ENCODE measurements around the gene UNC13A. TPM values are rescaled to one million over a fixed set of nuclear protein-coding genes. Genes with fewer than 3 reads are reported as not detected.
A peak's percentile ranks its signal among the peaks of the same experiment; 100 is the strongest.

UNC13A gene
- total RNA-seq, 6 donors from 2014 or later = under 0.01 to 0.54 (median 0.33) TPM; not detected in 1

- Histone ChIP-seq H3K4me1 (no peaks in the 10 kb centered on the region), H3K36me3 (no peaks in the 10 kb centered on the region), H3K27me3 (no peaks in the 10 kb centered on the region), H3K27ac (no peak overlapping the region), H3K9me3 (no peaks in the 10 kb centered on the region), H3K4me3 (no peak overlapping the region)
- no peak for DNase-seq
- TF ChIP-seq POLR2AphosphoS5 (IDR thresholded peaks at IDR 0.05) (no peak), POLR2A (IDR thresholded peaks at IDR 0.05) (no peak), EP300 (IDR thresholded peaks at IDR 0.05) (no peak)
- TF ChIP-seq, protein P1, sequence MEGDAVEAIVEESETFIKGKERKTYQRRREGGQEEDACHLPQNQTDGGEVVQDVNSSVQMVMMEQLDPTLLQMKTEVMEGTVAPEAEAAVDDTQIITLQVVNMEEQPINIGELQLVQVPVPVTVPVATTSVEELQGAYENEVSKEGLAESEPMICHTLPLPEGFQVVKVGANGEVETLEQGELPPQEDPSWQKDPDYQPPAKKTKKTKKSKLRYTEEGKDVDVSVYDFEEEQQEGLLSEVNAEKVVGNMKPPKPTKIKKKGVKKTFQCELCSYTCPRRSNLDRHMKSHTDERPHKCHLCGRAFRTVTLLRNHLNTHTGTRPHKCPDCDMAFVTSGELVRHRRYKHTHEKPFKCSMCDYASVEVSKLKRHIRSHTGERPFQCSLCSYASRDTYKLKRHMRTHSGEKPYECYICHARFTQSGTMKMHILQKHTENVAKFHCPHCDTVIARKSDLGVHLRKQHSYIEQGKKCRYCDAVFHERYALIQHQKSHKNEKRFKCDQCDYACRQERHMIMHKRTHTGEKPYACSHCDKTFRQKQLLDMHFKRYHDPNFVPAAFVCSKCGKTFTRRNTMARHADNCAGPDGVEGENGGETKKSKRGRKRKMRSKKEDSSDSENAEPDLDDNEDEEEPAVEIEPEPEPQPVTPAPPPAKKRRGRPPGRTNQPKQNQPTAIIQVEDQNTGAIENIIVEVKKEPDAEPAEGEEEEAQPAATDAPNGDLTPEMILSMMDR (IDR thresholded peaks at IDR 0.05) = no peak
- peak in 1 of 2 donors; percentile 17 for ATAC-seq (ENCODE audit: low FRiP score in 2 of 2)
- WGBS, 2 donors = 66 to 72% methylated on average over 2 to 9 of the region's 9 CpGs
These were observed 33.2 kb downstream of the UNC13A start for GRCh38 chr19:17654993-17655392.

DNA sequence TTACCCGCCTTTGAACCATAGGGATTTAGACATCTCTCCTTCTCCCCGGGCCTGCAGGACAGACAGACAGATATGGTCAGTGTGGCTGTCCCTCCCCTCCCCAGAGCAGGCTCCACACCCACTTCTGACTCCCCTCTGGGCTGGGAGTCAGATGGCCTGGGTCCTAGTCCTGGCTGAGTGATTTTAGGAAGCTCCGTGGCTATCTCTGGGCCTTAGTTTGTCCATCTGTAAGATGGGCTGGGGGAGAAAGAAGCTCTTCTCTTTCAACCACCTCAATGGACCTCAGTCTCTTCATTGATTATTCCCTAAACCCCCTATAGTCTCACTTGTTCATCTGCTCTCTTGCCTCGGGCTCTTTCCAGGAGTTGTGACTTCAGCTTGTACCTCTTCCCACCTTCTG, 35.5 kb downstream of the UNC13A start:
- Histone ChIP-seq H3K9me3 (no peaks in the 10 kb centered on the region), H3K27me3 (peaks cover 0 to 6% (median 0%) of the 10 kb centered on the region in 4 donors), H3K36me3 (no peaks in the 10 kb centered on the region), H3K4me3 (no peak overlapping the region), H3K27ac (no peak overlapping the region), H3K4me1 (no peaks in the 10 kb centered on the region)
- ATAC-seq (ENCODE audit: low FRiP score in 2 of 2) (no peak), DNase-seq (no peak)
- WGBS, 2 donors = 82 to 85% methylated on average over 4 of the region's 4 CpGs
- TF ChIP-seq POLR2AphosphoS5 (IDR thresholded peaks at IDR 0.05) (no peak), POLR2A (IDR thresholded peaks at IDR 0.05) (no peak), EP300 (IDR thresholded peaks at IDR 0.05) (no peak)
- TF ChIP-seq, protein P1 (IDR thresholded peaks at IDR 0.05) = no peak

DNA sequence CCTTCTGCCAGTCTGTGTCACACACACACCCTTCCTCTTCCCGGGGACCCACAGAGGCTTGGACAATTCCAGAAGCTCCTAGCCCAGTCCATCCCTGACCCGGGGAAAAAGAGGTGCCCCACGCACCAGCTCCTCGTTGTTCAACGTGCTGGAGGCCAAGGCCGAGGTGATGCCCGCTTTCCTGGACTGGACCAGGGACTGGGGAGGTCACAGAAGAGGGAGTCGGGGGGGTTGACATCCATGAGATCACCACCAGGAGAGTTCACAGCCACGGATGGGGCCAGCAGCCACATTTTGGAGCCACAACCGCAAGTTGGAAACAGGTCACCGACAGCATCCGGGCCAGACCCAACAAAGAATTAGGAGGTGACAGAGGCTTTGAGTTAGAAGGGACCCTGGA, 39.4 kb downstream of the UNC13A start:
- no peak for TF ChIP-seq POLR2A (IDR thresholded peaks at IDR 0.05)
- no peak for TF ChIP-seq POLR2AphosphoS5 (IDR thresholded peaks at IDR 0.05)
- no peak for TF ChIP-seq EP300 (IDR thresholded peaks at IDR 0.05)
- TF ChIP-seq, protein P1 (IDR thresholded peaks at IDR 0.05) = no peak

DNA sequence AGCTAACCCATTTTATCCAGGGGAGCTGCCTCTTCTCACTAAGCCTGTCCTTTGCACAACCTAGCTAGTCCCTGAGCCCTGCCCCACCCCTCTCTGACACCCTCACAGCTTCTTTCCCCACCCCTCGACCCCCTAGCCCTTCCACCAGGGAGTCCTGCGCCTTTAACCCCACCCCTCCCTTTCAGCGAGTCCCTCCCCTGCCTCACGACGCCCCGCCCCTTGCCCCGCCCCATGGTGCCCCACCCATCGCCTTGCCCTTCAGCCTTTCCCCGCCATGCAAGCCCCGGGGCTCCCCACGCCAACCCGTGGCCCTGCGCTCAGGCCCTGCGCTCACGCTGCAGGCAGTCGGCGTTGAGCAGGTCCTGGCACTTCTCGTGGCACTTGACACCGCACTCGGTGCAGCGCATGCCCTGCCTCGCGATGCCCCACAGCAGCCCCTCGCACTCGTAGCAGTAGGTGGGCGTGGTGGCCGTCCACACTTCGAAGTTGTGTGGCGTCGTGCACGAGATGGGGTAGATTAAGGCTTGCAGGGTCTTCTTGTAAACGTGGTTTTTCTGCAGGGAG, 40.0 kb downstream of the UNC13A start:
- DNase-seq = peak in 1 of 2 donors; percentile 63
- no peak for TF ChIP-seq POLR2AphosphoS5 (IDR thresholded peaks at IDR 0.05)
- TF ChIP-seq, protein P1 (IDR thresholded peaks at IDR 0.05) = no peak
- TF ChIP-seq POLR2A (IDR thresholded peaks at IDR 0.05) = no peak
- no peaks in the 10 kb centered on the region for H3K36me3 ChIP-seq
- no peaks in the 10 kb centered on the region for H3K9me3 ChIP-seq
- peak in 1 of 2 donors; percentile 28 for ATAC-seq (ENCODE audit: low FRiP score in 2 of 2)
- peaks cover 0 to 6% (median 0%) of the 10 kb centered on the region in 4 donors for H3K27me3 ChIP-seq
- 74 to 80% methylated on average over 16 to 27 of the region's 32 CpGs for WGBS, 2 donors
- H3K27ac ChIP-seq = no peak overlapping the region
- no peaks in the 10 kb centered on the region for H3K4me1 ChIP-seq
- no peak overlapping the region for H3K4me3 ChIP-seq

More for the DNA sequence above, 39.4 kb downstream of the UNC13A start:
- ATAC-seq (ENCODE audit: low FRiP score in 2 of 2) (no peak), DNase-seq (no peak)
- H3K27ac ChIP-seq = no peak overlapping the region
- H3K4me3 ChIP-seq = no peak overlapping the region
- peaks cover 0 to 6% (median 0%) of the 10 kb centered on the region in 4 donors for H3K27me3 ChIP-seq
- H3K4me1 ChIP-seq = no peaks in the 10 kb centered on the region
- no peaks in the 10 kb centered on the region for H3K36me3 ChIP-seq
- H3K9me3 ChIP-seq = no peaks in the 10 kb centered on the region
- 83 to 85% methylated on average over 10 to 12 of the region's 12 CpGs for WGBS, 2 donors

Measured in upper lobe of left lung (tissue), 6 donors.